Hematopoietic multipotent progenitor cell treated with erythropoietin and hydrocortisone succinate and interleukin-3 and kit ligand, for 6 days (in vitro differentiated cells): ENCODE data around the gene ACOT8.
"Not testable (repeated sequence)": the region's sequence is repeated elsewhere in the genome, so short reads cannot be mapped to it uniquely, and the experiment has no call there.

ENCODE experiments used
- DNase-seq: peaks from one replicate; pipeline ENCODE4 v3.0.0-alpha.2; 2015

Gene ACOT8

DNA sequence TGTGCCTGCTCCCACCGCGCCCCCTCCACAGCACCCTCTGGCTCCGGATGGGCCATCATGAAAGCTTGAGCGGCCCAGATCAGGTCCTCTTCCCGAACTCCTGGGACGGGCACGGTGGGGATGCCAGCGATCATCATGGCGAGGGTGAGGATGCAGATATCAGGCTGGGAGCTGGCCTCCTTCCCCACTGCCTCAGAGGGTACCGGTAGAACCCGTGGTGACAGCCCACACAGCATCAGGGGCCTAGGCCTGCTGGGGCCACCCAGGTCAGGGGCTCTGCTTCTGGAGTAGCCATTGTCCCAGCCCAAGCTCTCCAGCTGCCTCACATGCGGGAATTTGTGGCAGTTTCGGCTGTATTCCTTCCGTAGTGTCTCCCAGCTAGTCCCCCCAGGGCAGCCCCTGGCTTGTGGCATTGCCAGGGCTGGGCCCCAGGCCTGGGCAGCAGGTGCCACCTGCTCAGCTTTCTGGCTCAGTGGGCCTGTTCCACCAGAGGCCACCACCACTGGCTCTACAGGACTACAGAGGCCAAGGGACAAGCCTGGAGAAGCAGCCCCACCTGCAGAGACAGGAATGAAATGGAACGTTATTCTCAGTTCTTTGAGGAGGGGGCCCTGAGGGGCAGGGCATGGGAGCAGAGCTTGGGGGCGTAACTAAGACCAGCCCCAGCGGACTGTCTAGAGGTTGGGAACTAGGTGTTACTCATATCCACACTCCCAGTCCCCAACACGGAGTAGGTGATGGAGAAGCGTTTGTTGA lies 29.6 kb upstream of the ACOT8 start:
- no peak for DNase-seq

DNA sequence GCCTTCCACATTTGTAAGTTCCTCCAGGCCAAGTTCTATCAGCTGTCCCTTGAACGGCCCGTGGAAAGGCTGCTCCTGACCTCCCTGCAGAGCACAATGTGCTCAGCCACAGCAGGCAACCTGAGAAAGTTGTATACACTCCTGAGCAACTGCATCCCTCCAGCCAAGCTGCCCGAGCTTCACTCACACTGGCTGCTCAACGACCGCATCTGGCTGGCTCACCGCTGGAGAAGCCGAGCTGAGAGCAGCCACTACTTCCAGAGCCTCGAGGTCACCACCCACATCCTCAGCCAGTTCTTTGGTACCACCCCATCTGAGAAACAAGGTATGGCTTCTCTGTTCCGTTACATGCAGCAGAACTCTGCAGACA lies 25.9 kb upstream of the ACOT8 start:
- no peak for DNase-seq

DNA sequence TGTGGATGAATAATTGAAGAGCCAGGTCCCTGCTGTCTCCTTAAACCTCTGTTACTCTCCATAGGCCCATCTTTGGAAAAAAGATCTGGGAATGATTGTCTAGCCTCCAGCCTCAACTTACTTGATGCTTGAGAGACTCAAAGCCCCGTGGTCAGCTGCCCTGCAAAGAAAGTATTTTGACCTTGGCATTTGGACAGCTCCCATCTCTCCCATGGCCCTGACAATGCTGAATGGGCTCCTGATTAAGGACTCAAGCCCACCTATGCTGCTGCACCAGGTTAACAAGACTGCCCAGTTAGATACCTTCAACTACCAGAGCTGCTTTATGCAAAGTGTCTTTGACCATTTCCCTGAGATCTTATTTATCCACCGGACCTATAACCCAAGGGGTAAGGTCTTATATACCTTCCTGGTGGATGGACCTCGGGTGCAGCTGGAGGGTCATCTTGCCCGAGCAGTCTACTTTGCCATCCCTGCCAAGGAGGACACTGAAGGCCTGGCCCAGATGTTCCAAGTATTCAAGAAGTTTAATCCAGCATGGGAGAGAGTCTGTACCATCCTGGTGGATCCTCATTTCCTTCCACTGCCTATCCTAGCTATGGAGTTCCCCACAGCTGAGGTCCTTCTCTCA lies 25.4 kb upstream of the ACOT8 start:
- no peak for DNase-seq

DNA sequence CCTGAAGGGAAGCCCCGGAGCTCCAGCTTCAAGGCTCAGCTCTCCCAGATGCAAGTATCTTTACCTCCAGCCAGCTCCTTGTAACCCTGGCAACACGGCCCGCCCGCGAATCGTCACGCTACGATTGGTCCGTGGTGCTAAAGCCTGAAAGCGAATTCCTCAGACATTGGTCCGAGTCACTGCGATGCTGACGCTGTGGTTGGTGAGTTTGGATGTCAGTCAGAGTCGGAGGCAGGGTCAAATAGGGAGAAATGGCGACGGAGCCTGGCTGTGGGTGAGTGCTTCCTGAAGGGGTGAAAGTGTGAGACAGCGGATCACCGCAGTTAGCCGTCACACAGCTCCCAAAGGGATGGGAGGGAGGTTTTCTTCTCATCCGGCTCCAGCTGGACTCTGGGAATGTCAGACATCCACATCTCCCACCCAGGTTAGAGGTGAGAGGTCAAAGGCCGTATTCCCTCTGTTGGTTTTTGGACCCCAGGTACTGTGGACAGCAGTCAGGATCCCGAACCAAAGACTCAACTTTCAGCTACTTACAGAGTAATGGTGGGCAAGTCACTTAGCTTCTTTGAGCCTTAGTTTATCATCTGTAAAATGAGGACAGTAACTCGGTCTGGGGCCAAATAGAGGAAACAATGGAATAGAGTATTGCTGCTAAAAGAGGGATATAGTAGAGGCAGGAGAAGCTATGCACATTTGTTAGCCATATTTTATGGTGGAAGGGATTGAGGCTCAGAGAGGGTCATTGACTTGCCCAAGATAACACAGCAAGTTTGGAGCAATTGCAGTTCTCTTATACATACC lies 24.0 kb upstream of the ACOT8 start, which contains the start of gene ZSWIM1:
TSS of gene ZSWIM1 (plus strand) at position 240 of the 801 bp plus-strand sequence. CDS start 1,366 bp downstream, outside the sequence.
- DNase-seq = peak; percentile 99

DNA sequence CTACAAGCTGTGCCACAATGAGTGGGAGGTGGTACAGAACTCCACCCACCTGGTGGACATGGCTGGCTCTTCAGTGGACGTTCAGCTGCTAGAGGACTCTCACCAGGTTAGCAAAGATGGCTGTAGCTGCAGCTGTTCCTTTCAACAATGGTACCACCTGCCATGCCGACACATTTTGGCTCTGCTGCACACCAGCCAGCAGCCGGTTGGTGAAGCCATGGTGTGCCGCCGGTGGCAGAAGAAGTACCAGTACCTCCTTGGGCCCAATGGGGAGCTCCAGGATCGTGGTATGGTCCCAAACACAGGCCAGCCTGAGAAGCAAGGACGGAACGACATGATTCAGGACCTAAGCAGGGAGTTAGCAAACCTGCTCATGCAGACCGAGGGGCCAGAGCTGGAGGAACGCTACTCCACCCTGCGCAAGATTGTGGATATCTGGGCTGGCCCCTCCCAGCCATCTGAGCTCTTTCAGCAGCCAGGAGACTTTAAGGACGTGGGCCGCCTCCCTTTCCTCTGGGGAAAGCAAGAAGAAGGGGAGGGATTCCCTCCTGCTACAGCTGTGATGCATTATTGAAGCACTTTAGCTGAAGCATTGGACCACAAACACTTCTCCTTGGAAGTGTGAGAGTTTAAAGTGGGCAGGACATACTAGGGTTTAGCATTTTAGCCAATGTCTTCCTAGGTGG lies 21.0 kb upstream of the ACOT8 start:
- peak; percentile 80 for DNase-seq

DNA sequence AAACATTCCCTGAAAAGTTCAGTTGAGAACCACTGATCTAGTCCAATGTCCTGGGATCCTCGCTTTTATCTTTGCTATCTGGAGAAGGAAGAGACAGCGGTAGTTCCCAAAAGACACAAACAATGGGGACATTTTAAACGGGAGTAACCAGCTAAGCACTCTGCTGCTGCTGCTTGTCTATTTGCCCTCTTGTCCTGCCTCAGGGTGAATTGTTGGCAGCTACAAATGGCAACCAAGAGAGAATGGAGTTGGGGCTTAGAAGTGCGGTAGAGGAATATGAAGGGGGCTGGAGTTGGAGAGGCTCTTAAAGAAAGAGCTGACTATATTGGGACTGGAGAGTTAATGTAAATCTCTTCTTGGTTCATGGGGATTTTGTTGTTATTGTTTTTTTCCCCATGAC lies 17.4 kb upstream of the ACOT8 start:
- DNase-seq = no peak

DNA sequence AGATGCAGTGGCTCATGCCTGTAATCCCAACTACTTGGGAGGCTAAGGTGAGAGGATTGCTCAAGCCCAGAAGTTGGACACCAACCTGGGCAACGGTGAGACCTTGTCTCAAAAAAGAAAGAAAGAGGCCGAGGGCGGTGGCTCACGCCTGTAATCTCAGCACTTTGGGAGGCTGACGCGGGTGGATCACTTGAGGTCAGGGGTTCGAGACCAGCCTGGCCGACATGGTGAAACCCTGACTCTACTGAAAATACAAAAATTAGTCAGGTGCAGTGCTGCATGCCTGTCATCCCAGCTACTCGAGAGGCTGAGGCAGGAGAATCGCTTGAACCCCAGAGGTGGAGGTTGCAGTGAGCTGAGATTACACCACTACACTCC lies 16.9 kb upstream of the ACOT8 start:
- not testable (repeated sequence) for DNase-seq

DNA sequence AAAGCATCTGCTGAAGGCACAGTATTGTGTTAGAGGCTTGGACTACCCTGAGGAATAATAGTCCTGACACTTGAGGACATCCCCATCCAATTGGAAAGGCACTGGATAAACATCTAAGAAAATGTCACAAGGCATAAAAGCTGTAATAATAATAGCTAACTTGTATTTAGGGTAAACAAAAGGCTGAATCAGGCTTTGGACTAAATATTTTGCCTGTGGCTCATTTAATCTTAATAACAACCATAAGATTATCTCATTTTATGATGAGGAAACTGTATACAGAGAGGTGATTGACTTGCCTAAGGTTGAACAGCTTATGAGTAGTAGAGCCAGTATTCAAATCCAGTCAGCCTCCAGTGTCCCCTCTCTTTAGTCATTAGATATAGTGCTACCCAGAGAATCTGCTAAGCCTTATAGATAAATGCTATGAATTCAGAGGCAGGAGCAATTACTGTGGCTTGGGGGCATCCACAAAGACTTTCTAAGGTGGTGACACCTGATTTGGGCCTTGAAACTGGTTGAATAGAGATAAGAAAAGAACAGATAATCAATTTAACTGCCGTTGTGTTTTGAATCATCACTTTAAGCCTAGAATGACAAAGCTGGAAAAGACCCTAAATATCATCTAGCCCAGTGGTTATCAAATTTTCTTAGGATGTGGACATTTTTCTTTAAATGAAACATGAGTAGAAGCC lies 16.4 kb upstream of the ACOT8 start:
- DNase-seq = peak; percentile 55

DNA sequence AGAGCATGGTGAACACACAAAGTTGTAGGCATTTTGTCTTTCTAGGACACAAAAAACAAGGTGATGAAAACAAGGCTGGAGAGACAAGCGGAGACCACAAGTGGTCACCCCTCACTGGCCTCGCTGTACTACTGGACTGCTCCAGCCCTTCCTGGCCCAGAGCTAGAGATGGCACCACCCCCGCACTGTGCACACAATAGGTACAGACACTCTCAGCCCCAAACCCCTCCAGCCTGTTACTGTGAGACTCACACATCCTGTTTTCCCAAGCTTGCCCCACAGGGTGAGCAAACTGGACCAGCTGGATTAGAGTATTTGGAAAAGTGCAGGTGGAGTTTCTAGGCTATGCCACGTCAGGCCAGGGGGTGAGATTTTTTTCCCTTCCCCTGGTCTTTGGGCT lies 15.4 kb upstream of the ACOT8 start:
- DNase-seq = no peak

DNA sequence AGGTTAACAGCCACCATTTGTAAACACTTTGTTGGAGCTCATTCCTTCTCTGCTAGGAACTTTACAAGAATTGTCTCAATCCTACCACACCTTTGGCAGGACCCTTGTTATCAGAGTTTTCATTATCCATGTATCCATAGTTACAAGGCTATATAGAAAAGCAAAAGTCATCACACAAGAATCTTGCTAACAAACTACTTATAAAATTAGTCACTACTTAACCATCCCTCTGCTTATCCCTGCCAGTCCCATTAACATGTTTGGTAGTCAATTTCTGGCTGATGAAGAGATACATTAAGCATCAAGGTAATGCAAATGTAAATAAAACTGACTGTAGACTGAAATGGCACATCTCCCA lies 10.6 kb upstream of the ACOT8 start:
- DNase-seq = no peak

DNA sequence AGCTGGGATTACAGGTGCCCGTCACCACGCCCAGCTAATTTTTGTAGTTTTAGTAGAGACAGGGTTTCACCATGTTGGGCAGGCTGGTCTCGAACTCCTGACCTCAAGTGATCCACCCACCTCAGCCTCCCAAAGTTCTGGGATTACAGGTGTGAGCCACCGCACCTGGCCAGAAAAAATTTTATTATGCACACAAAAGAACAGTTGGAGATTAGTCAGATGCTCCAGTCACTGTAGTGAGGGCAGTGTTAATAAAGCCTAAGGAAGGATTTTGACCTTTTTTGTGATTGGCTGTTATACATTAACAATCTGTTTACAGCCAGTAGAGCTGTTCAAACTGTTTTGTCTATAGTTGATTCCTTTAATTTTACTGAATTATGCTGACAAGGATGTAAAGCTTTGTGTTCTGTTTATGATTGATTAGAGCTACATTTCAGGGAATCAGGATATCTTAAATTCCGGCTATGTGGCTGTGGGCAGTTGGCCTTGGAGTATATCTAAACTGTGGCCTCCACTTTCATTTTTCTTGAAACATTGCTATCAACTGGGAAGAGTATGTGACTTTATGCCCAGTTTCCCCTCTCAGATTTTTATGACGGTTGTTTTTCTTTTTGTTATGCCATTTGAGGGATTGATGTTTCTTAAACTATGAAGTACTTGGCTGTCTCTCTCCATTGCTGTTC lies 10.1 kb upstream of the ACOT8 start:
- DNase-seq = no peak

DNA sequence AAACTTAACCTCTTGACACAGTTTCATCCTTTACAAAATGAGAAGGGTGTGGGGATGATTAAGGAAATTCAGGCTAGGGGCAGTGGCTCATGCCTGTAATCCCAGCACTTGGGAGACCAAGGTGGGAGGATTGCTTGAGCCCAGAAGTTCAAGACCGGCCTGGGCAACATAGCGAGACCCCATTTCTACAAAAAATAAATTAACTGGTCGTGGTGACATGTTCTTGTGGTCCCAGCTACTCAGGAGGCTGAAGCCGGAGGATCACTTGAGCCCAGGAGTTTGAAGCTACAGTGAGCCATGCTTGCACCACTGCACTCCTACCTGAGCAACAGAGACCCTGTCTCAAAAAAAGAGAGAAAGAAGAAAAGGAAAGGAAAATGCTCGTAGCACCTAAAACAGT lies 9.3 kb upstream of the ACOT8 start:
- DNase-seq = no peak

DNA sequence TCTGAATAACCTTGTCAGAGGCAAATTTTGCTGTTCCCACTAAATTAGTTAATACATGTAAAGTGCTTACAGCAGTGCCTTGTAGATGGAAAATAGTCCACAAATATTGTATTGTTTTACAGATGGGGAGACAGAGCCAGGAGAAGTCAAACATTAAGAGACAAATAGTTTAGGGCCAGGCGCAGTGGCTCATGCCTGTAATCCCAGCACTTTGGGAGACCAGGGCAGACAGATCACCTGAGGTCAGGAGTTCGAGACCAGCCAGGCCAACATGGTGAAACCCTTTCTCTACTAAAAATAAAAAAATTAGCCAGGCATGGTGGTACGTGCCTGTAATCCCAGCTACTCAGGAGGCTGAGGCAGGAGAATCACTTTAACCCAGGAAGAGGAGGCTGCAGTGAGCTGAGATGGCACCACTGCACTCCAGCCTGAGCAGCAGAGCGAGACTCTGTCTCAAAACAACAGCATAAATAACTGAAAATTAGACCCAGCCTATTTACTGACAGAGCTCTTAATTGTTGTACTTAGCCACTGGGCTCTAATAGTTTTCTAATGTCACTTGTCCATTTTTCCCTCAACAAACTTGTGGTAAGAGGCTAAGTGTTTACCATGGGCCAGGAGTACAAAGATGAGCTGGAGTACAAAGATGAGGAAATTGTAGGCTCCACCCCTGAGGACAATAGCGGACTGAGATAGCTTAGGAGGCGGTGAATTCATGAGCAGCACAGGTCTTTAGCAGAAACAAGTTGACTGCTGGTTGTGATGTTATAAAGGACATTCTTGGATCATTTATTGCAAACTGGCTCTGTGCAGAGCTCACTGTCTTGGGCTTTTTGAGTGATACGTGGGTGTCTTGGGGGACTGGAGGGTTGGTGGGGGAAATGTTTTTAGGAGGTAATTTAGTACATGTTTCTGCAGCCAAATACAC lies 6.6 kb upstream of the ACOT8 start:
- peak; percentile 40 for DNase-seq

DNA sequence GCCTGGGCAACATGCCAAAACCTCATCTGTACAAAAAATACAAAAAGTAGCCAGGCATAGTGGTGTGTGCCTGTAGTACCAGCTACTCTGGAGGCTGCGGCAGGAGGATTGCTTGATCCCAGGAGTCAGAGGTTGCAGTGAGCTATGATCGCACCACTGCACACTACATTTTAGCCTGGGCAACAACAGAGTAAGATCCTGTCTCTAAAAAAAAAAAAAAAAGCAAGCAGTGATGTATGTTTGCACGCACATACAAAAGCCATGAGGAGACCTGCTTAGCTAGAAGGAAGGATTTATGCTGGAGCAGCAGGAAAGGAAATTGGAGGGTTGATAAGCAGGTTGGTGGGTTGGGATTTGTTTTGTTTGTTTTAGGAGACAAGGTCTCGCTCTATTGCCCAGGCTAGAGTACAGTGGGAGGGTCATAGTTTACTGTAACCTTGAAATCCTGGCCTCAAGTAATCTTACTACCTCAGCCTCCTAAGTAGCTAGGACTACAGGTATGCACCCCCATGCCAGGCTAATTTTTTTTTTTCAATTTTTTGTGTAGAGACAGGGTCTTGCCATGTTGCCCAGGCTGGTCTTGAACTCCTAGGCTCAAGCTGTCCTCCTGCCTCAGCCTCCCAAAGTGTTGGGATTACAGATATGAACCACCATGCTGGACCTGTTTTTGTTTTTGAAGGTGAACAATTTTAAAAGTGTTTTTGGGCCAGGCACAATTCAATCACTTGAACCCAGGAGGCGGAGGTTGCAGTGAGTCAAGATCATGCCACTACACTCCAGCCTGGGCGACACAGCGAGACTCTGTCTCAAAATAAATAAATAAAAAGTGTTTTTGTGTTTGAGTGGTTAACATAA lies 4.3 kb upstream of the ACOT8 start:
- DNase-seq = peak; percentile 86

DNA sequence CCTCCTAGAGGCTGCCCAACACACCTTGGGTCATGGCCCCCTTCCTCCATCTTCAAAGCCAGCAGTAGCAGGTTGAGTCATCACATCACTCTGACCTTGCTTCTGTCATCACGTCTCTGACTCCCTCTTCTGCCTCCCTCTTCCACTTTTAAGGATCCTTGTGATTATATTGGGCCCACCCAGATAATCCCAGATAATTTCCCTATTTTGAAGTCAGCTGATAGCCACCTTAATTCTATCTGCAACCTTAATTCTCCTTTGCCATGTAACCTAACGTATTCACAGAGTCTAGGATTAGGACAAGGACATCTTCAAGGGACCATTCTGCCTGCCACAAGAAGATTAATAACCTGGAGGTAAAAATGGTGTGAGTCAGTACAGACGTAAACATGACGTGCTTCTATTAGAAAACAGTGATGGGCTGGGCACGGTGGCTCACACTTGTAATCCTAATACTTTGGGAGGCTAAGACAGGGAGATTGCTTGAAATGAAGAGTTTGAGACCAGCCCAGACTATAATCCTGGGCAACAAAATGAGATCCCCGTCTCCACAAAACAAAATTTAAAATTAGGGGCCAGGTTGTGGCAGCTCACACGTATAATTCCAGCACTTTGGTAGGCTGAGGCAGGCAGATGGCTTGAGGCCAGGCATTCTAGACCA lies 3.5 kb upstream of the ACOT8 start:
- DNase-seq = no peak

DNA sequence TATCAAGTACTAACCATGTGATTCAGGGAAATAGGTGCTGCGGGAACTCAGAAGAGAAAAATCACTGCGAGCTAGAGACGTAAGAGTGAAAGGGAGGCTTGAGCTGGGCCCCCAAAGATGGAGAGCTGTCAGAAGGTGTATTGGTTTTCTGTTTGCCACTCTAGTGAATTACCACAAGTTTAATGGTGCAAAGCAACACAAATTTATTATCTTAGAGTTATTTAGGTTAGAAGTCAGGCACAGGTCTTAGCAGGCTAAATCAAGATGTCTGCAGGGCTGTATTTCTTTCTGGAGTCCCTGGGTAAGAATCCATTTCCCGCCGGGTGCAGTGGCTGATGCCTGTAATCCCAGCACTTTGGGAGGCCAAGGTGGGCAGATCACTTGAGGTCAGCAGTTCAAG lies 2.7 kb upstream of the ACOT8 start:
- no peak for DNase-seq

DNA sequence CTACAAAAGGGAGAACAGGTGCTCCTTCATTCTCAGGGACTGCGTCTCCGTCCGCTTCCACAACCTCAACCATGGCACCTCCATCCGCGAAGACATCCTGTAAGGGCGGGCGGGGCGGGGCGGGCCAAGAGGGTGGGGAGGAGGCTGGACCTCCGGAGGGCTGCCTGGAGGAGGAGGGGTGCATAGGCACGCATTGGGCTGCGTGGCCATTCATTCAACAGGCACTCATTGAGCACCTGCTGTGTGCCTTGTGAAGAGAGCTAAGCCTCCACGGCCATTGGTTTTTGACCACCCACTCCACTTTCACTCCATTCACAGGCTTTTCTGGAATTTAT lies 657 bp upstream of the ACOT8 start:
- DNase-seq = no peak

DNA sequence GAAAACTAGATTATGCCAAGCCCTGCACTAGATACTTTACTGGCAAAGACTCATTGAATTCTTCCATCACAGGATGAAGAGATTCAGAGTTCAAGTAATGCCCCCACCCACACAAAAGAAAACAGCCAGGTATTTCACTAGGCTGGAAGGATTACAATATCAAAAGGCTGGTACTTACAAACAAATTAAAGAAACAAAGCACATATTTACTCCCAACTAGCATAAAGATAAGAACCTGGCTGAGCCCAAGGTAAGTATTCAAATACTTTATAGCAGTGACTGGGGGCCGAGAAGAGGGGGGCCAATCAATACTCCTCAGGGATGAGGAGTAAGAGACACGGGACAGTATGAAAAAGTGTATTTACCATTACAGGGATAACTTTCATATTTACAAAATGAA lies 3.7 kb downstream of the ACOT8 start:
- DNase-seq = no peak

DNA sequence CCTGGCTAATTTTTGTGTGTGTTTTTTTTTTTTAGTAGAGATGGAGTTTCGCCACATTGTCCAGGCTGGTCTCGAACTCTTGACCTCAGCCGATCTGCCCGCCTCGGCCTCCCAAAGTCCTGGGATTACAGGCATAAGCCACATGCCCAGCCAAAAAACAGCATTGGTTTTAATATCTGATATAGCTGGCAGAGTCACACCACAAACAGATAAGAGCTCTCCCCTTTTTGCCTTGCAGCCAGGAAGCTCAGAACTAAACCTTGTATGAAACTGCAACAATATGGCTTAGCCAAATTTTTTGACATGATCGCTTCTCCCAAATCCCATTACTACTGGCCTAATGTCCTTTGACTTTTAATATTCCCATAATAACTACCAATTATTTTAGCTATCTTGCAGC lies 4.9 kb downstream of the ACOT8 start:
- DNase-seq = peak; percentile 68

DNA sequence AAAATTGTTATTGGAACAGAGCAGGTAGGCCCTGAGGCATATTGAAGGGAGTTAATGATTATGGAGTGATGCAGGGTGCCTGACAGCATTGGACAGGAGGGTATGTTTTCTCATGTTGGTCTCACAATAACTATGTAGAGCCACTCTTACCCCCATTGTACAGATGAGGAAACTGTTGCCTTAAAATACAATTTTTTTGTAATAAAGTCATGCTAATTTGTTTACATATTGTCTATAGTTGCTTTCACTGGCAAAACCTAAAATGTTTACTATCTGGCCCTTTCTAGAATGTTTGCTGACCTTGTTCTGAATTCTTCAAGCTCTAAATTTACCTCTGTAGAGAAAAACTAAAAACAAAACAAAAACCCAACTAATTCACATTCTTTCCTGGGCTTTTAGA lies 5.7 kb downstream of the ACOT8 start:
- no peak for DNase-seq
